Stimulated activated naive CD4-positive, alpha-beta T cell (primary cell): ENCODE data around the gene PRSS33.
A peak's percentile ranks its signal among the peaks of the same experiment; 100 is the strongest.

Experiments
- DNase-seq, 6 experiments: peaks; one replicate each; lab custom pipeline; 2025; lab: John Stamatoyannopoulos, UW

Gene PRSS33

GRCh38 chr16:2820836-2821486, 33.6 kb upstream of the PRSS33 start:
- no peak for DNase-seq

- DNase-seq = no peak
These were observed 32.8 kb upstream of the PRSS33 start for GRCh38 chr16:2819939-2820835.

- DNase-seq = no peak
These were observed 32.0 kb upstream of the PRSS33 start for GRCh38 chr16:2819179-2819938.

GRCh38 chr16:2818272-2818876, 31.0 kb upstream of the PRSS33 start:
- no peak for DNase-seq

- peak in 1 of 6 experiments; percentile 40 for DNase-seq
These were observed 30.2 kb upstream of the PRSS33 start for GRCh38 chr16:2817340-2818271.

- DNase-seq = peak in 3 of 6 experiments; percentile 16 to 40 (median 27)
These were observed 29.5 kb upstream of the PRSS33 start, which contains the start of gene PRSS21 for GRCh38 chr16:2816751-2817339. Gene PRSS21, plus strand, starts transcription at chr16:2817237. Its CDS starts 32 bp downstream, at chr16:2817269.

- DNase-seq = no peak
These were observed 28.0 kb upstream of the PRSS33 start for GRCh38 chr16:2815299-2815771.

- DNase-seq = no peak
These were observed 27.4 kb upstream of the PRSS33 start for GRCh38 chr16:2814551-2815298.

GRCh38 chr16:2813771-2814221, 26.4 kb upstream of the PRSS33 start:
- DNase-seq = no peak

- no peak for DNase-seq
These were observed 24.5 kb upstream of the PRSS33 start for GRCh38 chr16:2811703-2812471.

- no peak for DNase-seq
These were observed 23.3 kb upstream of the PRSS33 start for GRCh38 chr16:2810651-2811050.

- no peak for DNase-seq
These were observed 21.9 kb upstream of the PRSS33 start for GRCh38 chr16:2809149-2809760.

- DNase-seq = no peak
These were observed 20.8 kb upstream of the PRSS33 start for GRCh38 chr16:2808181-2808580.

GRCh38 chr16:2806286-2806685, 18.9 kb upstream of the PRSS33 start:
- DNase-seq = no peak

GRCh38 chr16:2804728-2805127, 17.4 kb upstream of the PRSS33 start:
- no peak for DNase-seq

- no peak for DNase-seq
These were observed 16.3 kb upstream of the PRSS33 start for GRCh38 chr16:2803545-2804195.

- no peak for DNase-seq
These were observed 12.5 kb upstream of the PRSS33 start for GRCh38 chr16:2799859-2800226.
